Cardiac muscle cell (in vitro differentiated cells and primary cell): ENCODE measurements around the gene COPB1. TPM values are rescaled to one million over a fixed set of nuclear protein-coding genes. Genes with fewer than 3 reads are reported as not detected.

Experiments used
- DNase-seq, 2 donors: peaks; one replicate each; pipeline versions ENCODE4 v3.0.0 to v3.0.0-alpha.2; 2010 to 2017; ENCODE audit warnings: low read depth in 1 of 2, low spot score in 1 of 2
- H3K27ac ChIP-seq: fragments of 200-600 bp; sonication (generic); 2 replicates; pipeline ENCODE4 v1.5.1; 2016
- H3K27me3 ChIP-seq: fragments of 200-600 bp; sonication (generic); 2 replicates; pipeline ENCODE4 v1.6.0; 2016; ENCODE audit warnings: control low read depth
- H3K36me3 ChIP-seq: fragments of 200-600 bp; sonication (generic); 2 replicates; pipeline ENCODE4 v1.5.1; 2016; ENCODE audit warnings: control low read depth
- H3K4me1 ChIP-seq: fragments of 200-600 bp; sonication (generic); 2 replicates; pipeline ENCODE4 v1.8.1; 2017; ENCODE audit warnings: low read depth, mild to moderate bottlenecking, mixed run types
- H3K4me3 ChIP-seq: fragments of 200-600 bp; sonication (generic); 2 replicates; pipeline ENCODE4 v1.5.1; 2016; ENCODE audit warnings: mild to moderate bottlenecking
- H3K9me3 ChIP-seq: fragments of 200-600 bp; sonication (generic); 2 replicates; pipeline ENCODE4 v1.5.1; 2017; ENCODE audit warnings: low read depth, mild to moderate bottlenecking, control low read depth
- polyA plus RNA-seq: library from polyadenylated mRNA; unstranded; fragments of >200 nt; fragmentation: Nextera tagmentation; extraction: Ambion mirVana; gene quantifications from 2 replicates; pipeline ENCODE4 v1.2.1, GENCODE V29; 2016
- total RNA-seq: library from RNA; depleted of rRNA; stranded (reverse); fragments of >200 nt; gene quantifications from 2 replicates; pipeline ENCODE4 v1.2.3, GENCODE V29; 2016
- TF ChIP-seq, protein P1 (sequence below): IDR thresholded peaks from 2 replicates; pipeline ENCODE4 v1.5.1; 2012; ENCODE audit warnings: low read depth, mild to moderate bottlenecking, low read length

Gene COPB1, protein sequence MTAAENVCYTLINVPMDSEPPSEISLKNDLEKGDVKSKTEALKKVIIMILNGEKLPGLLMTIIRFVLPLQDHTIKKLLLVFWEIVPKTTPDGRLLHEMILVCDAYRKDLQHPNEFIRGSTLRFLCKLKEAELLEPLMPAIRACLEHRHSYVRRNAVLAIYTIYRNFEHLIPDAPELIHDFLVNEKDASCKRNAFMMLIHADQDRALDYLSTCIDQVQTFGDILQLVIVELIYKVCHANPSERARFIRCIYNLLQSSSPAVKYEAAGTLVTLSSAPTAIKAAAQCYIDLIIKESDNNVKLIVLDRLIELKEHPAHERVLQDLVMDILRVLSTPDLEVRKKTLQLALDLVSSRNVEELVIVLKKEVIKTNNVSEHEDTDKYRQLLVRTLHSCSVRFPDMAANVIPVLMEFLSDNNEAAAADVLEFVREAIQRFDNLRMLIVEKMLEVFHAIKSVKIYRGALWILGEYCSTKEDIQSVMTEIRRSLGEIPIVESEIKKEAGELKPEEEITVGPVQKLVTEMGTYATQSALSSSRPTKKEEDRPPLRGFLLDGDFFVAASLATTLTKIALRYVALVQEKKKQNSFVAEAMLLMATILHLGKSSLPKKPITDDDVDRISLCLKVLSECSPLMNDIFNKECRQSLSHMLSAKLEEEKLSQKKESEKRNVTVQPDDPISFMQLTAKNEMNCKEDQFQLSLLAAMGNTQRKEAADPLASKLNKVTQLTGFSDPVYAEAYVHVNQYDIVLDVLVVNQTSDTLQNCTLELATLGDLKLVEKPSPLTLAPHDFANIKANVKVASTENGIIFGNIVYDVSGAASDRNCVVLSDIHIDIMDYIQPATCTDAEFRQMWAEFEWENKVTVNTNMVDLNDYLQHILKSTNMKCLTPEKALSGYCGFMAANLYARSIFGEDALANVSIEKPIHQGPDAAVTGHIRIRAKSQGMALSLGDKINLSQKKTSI
- total RNA-seq (81.7 and 88.7 TPM in 2 replicates), polyA plus RNA-seq (79.2 and 104 TPM in 2 replicates)

DNA sequence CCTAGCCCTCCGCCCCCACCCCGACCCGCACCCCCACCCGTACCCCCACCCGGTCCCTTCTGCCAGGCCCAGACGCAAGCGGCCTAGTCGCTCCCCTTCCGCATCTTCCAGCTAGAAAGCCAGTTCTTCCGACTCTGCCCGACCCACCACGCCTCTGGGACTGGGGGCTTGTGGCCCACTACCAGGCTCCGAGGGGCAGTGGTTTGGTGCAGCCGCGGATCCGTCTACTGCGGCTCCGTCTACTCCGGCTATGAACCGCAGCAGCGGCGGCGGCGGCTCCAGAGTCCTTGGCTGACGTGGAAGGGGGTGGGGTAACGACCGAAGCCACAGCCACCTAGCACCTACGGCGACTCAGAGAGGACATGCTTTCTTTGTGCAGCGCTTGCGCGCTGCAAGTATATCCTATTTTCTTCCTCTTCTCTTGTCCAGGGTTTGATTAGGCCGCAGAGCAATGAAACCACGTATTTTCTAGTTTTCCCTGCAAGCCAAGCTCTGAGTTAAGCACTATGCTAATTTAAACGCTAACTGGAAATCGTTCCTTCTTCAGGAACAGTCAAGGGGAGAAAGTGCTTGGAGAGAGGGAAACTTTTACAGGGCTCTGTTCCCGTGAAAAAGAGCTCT is at the start of gene COPB1:
COPB1 (minus strand) TSS at position 252 of the 621 bp plus-strand sequence. CDS start 883 bp downstream, outside the sequence.
- TF ChIP-seq, protein P1, sequence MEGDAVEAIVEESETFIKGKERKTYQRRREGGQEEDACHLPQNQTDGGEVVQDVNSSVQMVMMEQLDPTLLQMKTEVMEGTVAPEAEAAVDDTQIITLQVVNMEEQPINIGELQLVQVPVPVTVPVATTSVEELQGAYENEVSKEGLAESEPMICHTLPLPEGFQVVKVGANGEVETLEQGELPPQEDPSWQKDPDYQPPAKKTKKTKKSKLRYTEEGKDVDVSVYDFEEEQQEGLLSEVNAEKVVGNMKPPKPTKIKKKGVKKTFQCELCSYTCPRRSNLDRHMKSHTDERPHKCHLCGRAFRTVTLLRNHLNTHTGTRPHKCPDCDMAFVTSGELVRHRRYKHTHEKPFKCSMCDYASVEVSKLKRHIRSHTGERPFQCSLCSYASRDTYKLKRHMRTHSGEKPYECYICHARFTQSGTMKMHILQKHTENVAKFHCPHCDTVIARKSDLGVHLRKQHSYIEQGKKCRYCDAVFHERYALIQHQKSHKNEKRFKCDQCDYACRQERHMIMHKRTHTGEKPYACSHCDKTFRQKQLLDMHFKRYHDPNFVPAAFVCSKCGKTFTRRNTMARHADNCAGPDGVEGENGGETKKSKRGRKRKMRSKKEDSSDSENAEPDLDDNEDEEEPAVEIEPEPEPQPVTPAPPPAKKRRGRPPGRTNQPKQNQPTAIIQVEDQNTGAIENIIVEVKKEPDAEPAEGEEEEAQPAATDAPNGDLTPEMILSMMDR: no peak
- H3K27ac ChIP-seq: peak within 1 kb of the TSS; percentile 93
- H3K4me3 ChIP-seq: peak within 1 kb of the TSS; percentile 88
- peak; percentile 95 to 96 for DNase-seq
- no peaks in the 10 kb centered on the region for H3K27me3 ChIP-seq
- peaks cover 5% of the 10 kb centered on the region for H3K4me1 ChIP-seq
- peaks cover 31% of the 10 kb centered on the region for H3K36me3 ChIP-seq
- no peaks in the 10 kb centered on the region for H3K9me3 ChIP-seq

DNA sequence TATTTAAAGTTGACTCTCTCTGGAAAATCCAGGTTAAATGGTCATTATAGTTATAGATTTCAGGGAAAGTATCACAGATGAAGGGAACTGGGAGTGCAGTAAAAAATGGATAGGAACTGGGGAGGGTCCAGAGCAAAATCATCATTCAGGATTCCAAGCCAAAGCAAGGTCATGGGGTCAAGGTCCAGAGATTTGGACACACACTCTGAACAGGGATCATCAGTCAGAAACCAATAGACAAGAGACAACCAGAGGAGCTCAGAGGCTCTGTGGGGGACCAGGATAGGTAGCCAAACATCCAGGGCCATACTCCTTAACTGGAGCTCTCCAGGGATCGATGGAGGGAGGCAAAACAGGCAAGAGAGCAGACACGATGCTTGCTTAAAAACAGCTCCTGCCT is 47.8 kb upstream of the COPB1 start:
- Histone ChIP-seq H3K4me1 (peaks cover 9% of the 10 kb centered on the region), H3K4me3 (no peak overlapping the region), H3K9me3 (no peaks in the 10 kb centered on the region), H3K36me3 (no peaks in the 10 kb centered on the region), H3K27ac (no peak overlapping the region), H3K27me3 (no peaks in the 10 kb centered on the region)
- DNase-seq: no peak
- TF ChIP-seq, protein P1: no peak

DNA sequence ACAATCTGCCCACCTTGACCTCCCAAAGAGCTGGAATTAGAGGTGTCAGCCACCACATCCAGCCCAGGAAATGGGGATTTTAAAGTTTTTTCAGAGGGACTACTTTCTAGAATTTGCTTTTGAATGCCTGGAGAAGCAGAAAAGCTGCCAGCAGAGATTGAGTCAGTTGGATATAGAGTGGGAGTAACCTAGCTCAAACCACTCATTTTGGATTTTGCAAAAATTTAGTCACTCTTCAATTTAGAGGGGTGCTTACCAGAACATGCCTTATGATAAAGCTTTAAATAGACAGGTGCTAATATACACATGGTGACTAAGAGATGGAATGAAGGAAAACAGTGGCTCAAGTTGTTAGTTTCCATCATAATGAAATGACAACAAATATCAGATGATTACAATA is 47.1 kb upstream of the COPB1 start:
- H3K36me3 ChIP-seq: no peaks in the 10 kb centered on the region
- no peaks in the 10 kb centered on the region for H3K27me3 ChIP-seq
- no peak overlapping the region for H3K4me3 ChIP-seq
- H3K9me3 ChIP-seq: no peaks in the 10 kb centered on the region
- H3K4me1 ChIP-seq: peaks cover 9% of the 10 kb centered on the region
- no peak for DNase-seq
- no peak overlapping the region for H3K27ac ChIP-seq
- TF ChIP-seq, protein P1: no peak

DNA sequence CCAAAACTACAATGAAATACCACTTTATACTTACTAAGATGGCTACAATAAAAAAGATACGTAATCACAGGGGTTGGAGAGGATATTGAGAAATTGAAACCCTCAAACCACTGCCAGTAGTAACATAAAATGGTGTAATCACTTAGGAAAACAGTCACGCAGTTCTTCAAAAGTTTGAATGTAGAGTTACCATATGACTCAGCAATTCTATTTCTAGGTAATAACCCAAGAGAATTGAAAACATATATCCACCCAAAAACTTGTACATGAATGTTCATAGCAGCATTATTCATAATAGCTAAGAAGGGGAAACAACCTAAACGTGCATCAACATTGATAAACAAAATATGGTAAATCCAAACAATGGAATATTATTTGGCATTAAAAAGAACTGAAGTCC is 45.0 kb upstream of the COPB1 start:
- Histone ChIP-seq H3K4me1 (no peaks in the 10 kb centered on the region), H3K36me3 (no peaks in the 10 kb centered on the region), H3K27me3 (no peaks in the 10 kb centered on the region), H3K27ac (no peak overlapping the region), H3K4me3 (no peak overlapping the region), H3K9me3 (no peaks in the 10 kb centered on the region)
- DNase-seq: peak in 1 of 2 donors; percentile 86
- TF ChIP-seq, protein P1: no peak

DNA sequence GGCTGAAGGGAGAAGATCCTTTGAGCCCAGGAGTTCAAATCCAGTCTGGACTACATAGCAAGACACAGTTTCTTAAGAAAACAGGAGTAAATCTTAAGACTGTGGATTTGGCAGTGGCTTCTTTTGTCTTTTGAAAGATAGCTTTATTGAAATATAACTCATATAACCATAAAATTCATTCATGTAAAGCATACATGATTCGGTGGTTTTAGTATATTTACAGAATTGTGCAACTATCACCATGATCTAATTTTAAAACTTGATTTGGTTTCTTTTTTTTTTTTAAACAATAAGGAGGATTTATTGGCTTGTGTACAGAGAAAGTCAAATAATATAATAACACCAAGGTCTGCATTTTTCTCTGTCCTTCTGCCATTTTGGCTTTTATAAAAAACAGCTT is 43.6 kb upstream of the COPB1 start:
- Histone ChIP-seq H3K9me3 (no peaks in the 10 kb centered on the region), H3K27me3 (no peaks in the 10 kb centered on the region)

More for the DNA sequence above, 43.6 kb upstream of the COPB1 start:
- Histone ChIP-seq H3K4me1 (no peaks in the 10 kb centered on the region), H3K36me3 (no peaks in the 10 kb centered on the region), H3K4me3 (no peak overlapping the region), H3K27ac (no peak overlapping the region)
- TF ChIP-seq, protein P1: no peak
- no peak for DNase-seq
